NCI-H2171 treated with DMSO at 0.1 percent for 48 hours (cell line): Measurements from ENCODE around the gene EYA3.

Experiments
- DNase-seq: peaks from one replicate; lab custom pipeline; 2025; lab: John Stamatoyannopoulos, UW

Gene EYA3, protein sequence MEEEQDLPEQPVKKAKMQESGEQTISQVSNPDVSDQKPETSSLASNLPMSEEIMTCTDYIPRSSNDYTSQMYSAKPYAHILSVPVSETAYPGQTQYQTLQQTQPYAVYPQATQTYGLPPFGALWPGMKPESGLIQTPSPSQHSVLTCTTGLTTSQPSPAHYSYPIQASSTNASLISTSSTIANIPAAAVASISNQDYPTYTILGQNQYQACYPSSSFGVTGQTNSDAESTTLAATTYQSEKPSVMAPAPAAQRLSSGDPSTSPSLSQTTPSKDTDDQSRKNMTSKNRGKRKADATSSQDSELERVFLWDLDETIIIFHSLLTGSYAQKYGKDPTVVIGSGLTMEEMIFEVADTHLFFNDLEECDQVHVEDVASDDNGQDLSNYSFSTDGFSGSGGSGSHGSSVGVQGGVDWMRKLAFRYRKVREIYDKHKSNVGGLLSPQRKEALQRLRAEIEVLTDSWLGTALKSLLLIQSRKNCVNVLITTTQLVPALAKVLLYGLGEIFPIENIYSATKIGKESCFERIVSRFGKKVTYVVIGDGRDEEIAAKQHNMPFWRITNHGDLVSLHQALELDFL

DNA sequence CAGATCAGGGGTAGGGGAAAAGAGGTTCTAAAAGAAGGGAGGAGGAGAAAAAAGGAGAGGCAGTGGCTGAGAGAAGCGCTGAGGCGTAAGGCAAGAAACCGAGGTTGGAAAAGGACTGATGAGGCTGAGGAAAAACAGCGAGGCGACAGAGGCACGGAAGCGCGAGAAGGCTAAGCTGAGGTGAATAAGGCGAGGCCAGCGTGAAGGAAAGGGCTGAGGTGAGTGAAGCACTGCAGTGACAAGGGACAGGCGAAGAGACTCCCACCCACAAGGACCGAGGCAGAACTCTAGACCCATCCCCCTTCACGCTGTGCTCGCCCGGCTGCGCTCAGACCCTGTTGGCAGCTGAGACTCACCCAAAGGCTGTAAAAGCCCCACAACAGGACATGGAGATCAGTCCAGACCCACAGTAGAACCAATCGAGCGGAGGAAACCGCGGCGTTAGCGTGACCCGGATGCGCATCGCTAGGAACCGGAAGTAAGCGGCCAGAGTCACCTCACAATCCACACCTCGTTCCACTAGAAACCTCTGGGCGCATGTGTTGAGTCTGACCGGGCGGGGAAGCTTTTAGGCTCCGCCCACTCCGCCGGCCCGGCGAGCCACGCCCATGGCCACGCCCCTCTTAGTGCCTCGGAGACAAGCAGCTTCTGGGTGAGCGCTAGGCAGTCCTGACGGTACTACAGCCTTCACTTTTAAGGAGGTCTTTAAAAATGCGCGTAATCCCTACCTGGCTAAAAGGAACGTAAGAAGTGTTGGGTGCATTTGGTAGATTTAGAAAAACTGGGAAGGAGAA, at the start of gene EYA3:
Gene EYA3 (minus strand): TSS at position 443 of the 794 bp plus-strand sequence. CDS start 30,584 bp downstream, outside the sequence.
- DNase-seq = peak; percentile 97

DNA sequence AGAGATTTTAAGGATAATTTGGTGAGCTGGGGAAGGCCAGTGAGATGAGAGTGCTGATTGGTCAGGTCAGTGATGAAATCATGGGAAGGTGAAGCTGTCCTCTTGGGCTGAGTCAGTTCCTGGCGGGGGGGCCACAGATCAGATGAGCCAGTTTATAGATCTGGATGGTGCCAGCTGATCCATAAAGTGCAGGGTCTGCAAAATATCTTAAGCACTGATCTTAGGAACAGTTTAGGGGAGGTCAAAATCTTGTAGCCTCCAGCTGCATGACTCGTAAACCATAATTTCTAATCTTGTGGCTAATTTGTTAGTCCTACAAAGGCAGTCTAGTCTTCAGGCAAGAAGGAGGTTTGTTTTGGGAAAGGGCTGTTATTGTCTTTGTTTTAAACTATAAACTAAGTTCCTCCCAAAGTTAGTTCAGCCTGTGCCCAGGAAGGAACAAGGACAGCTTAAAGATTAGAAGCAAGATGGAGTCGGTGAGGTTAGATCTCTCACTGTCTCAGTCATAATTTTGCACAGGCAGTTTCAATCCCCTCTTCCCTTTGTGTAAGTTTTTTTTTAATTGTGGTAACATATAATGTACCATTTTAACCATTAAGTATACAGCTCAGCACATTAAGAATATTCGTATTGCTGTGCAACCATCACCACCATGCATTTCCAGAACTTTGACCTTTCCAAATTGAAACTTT, 48.7 kb upstream of the EYA3 start:
- DNase-seq = no peak

DNA sequence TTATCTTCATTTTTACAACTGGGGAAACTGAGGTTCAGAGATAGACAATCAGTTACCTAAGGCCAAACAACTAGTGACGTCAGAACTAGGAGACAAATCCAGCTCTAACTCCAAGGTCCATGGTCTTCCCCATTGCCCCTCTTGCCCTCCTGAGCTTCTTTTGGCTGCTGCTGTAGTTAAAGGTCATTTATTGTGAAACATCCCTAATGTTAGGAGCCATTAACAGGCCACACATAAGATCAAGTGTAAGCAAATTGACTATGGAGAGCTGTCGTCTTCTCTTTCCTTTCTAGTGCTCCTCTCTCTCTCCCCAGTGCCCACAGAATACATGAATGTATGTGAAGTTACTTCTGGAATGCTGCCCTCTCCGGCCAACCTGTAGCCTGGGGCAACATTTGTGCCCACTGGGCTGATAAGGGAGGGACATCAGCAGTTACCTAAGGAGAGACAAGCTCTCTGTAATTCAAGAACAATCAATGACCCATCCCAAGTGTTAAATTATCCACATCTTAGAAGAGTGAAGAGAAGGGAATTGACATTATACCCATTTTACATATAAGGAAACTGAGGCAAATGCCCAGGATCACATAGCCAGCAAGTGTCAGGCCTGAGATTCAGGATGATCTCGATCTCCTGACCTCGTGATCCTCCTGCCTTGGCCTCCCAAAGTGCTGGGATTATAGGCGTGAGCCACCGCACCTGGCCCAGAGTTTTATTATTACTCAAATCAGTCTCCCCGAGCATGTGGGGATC, 47.9 kb upstream of the EYA3 start:
- no peak for DNase-seq

DNA sequence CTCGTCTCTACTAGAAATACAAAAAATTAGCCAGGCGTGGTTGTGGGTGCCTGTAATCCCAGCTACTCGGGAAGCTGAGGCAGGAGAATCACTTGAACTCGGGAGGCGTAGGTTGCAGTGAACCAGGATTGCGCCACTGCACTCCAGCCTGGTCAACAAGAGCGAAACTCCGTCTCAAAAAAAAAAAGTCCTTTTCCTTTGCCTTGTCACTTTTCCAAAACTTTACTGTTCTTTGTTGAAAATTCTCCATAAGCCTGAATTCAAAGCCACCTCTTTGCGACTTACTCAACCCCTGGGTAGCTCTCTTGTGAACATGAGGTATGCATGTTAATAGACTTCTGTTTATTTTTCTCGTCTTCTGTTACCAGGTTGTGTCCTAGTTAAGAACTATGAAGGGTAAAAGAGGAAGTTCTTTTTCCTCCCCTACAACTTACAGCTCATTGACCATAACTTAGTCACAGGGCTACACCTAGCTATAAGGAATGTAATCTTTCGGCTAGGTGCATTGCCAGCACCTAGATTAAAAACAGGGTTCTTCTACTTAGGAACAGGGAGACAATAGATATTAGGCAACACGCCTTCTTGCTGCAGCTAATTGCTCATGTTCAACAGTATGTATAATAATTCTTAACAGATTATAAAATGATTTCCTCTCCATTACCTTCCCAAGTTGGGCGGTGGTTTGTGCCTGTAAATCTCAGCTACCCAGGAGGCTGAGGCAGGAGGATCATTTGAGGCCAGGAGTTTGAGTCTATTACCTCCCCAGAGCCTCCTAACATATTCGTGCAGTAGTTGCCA, 47.2 kb upstream of the EYA3 start:
- DNase-seq = no peak

DNA sequence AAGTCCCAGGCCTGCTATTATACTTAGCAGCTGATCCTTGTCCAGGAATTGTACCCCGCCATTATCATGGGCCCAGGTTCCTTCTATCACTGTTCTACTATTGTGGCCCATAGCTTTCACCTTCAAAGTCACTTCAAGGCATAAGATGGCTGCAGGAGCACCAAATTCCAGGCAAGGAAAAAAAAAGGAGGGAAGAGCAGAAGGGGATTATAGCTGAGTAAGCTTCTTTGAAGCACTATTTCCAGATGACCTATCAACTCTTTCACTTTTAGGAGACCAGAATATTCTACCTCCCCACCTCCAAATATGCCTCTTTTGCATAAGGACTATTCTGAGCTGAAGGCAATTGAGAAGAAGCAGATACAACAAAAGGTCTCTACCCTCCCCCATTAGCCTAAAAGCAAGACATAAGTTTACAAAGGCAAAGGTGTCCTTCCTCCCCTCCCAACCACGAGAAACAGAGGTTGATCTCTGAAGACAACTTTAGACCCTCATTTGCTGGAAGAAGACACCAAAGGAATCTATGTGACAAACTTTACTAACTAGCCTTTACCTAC, 46.3 kb upstream of the EYA3 start:
- no peak for DNase-seq

DNA sequence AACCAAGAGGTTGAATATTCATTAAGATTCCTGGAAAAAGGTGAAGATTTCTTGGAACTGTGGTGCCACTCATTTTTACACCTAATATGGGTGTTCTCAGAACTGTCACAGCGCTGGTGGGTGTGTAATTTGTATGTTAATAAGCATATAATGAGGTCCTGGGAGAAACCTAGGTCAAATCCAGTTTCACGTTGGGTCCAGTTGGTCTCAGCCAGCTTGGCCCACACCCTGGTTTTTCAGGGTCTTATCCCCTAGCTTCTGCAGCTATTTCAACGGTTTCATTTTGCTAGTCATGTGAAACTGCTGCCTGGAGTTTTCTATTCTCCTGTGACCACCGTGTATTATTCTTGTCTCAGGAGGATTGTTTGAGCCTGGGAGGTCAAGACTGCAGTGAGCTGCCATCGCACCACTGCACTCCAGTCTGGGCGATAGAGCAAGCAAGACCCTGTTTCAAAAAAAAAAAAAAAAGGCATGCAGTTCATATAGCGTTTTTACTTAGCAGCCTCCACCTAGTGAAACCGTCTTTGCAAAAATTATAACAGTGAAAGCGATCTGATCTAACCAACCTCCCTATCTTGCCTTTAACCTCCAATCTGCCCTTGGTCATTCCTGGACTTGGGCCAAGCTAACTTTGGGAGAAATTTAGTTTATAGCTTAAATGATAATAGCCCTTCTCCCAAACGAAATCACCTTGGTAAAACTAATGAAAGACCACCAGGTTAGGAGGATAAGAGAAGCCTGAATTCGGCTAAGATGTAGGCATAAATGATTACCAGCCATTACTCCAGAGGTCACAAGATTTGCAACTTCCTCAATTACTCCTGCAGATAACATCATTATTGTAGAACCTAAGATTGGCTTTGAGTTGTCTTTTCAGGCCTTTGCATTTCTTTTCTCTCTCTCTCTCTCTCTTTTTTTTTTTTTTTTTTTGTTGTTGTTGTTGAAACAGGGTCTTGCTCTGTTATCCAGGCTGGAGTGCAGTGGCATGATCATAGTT, 44.1 kb upstream of the EYA3 start:
- DNase-seq = no peak

DNA sequence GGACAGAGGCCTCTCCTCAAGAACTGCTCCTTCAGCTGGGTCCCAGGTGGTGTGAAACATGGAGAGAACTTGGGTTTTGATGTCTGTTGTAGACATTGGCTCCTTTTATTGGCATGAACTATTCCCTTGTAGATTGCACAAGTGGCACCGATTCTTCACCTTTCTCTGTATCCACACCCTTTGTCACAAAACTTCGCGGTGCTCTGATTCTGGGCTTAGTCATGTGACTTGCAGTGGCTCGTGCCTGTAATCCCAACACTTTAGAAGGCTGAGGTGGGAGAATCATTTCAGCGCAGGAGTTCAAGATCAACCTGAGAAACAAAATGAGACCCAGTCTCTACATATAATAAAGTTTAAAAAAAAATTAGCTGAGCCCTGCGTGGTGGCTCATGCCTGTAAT, 42.5 kb upstream of the EYA3 start:
- DNase-seq = no peak

DNA sequence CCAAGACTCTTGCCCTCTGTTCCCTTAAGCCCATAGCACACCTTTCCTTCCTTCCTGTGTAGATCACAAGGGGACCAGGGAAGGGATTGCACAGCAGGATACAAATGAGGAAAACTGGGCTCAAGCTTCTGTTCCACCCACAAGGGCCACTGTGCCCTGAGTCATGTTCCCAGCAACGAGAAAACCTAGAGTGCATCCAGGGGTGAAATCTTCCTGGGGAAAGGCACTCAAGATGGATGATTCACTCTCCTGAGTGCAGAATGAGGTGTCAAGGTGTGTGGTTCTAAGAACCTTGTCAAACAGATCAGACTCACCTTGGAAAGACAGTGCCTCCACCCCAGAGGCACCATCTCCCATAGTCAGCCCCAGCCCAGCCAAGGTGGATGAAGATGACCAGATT, 40.7 kb upstream of the EYA3 start:
- no peak for DNase-seq

DNA sequence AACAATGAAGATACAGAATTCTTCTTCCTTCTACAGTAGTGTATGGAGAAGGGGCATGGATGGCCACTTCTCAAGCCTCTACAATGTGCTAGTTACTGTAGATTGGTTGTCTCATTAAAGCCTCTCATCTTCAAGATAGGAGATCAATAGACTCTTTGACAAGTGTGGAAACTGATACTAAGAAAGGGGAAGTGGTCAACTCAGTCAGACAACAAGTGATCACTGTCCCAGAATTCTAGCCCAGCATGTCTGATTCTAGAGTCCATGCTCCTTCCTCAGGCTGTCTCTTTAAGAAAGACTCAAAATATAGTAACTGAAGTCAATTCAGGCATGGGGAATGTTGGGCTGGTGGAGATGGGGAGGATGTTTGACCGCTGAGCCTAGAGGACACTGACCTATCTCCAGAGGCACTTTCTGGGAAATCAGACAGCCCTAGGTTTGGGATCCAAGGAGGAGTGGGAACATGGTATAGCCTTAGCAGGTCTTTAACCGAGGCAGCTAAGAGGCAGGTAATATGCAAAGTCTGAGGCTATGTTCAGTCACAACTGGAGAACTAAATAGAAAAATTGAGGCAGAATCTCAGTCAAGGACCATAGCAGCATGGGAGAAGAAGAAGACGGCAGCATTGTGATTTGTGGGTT, 39.3 kb upstream of the EYA3 start:
- DNase-seq = no peak

DNA sequence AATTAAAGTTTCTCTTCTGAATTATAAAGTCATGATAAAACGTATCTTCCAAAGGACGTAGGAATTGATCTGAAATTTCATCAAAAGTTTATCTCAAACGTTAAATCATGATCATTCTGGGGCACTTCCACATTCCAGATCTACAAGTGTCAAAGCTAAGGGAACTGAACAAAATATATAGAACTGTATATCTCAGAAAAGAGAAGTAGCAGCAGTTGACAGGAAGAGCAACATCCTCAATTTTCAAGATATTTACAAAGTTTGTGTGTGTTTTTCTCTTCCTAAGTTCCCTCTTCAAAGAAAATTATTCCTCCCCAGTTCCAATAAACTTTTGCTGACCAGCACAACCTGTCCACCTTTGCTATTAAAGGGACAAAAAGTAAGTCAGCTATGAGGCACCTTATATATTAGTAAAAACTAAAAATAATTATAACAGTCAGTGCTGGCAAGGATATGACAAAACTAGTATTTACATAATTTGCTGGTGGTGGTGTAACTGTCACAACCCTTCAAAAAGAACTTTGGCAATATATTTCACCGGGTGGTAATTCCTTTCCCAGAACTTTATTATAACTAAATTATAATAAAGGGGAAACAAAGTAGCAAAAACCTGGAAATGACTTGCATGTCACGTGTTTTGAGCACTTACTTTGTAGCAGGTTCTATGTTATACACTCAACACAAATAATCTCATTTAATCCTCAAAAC, 38.5 kb upstream of the EYA3 start:
- no peak for DNase-seq

DNA sequence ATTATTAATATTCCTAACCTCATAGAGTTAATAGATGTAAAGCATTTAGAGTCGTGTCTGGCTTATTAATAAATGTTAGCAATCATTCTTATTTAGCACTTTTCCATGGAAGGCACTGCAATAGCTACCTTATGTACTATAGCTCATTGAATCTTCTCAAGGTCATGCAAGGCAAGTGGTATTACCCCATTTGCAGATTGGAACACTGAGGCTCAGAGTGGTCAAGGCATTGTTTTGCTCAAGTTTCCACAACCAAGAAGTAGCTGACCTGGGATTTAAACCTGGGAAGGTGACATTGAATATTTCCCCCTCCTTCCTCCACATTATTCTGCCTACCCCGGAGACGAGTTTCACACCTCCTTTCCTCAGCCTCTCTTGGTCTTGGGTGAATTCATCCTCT, 37.8 kb upstream of the EYA3 start:
- DNase-seq = no peak

DNA sequence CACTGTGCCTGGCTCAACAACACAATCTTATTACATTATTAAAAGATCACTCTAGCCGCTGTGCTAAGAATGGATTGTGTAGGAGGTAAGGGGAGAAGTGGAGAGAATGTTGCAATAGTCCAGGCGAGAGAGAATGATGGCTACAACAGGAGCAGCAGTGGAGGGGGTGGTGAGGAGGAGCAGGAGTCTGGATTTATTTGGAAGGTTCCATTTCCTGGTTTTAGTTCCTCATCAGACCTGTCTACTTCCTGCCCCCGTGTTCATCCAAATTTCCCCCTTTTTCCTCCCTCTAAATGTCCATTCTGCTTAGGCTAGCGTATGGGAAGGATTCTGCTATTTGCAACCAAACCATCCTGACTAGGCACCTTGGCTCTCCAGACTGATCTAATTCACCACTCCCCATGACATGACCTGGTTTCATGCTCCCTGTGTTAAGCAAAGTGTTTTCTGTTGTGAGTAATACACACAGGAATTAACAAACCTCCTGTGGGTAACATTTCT, 35.1 kb upstream of the EYA3 start:
- no peak for DNase-seq

DNA sequence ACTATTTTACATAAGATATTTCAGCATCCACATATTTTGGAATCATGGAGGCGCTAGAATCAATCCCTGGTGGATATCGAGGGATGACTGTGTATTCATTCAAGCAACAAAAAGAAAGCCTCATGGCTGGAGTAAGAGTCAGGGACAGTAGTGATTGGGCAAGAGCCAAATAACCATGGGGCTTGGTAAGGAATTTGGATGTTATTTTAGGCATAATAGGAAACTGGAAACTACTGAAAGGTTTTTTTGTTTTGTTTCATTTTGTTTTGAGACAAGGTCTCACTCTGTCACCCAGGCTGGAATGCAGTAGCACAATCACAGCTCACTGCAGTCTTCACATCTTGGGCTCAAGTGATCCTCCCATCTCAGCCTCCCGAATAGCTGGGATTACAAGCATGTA, 33.8 kb upstream of the EYA3 start:
- DNase-seq = no peak

DNA sequence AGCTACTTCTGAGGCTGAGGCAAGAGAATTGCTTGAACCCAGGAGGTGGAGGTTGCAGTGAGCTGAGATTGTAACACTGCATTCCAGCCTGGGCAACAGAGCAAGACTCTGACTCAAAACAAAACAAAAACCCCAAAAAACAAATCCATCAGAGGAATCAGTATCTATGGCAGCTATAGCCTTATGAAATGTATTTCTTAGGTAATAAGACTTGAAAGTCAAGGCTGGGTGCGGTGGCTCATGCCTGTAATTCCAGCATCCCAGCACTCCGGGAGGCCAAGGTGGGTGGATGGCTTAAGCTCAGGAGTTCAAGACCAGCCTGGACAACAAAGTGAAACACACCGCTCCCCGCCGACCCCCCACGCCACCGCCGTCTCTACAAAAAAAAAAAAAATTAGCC, 31.1 kb upstream of the EYA3 start:
- no peak for DNase-seq

DNA sequence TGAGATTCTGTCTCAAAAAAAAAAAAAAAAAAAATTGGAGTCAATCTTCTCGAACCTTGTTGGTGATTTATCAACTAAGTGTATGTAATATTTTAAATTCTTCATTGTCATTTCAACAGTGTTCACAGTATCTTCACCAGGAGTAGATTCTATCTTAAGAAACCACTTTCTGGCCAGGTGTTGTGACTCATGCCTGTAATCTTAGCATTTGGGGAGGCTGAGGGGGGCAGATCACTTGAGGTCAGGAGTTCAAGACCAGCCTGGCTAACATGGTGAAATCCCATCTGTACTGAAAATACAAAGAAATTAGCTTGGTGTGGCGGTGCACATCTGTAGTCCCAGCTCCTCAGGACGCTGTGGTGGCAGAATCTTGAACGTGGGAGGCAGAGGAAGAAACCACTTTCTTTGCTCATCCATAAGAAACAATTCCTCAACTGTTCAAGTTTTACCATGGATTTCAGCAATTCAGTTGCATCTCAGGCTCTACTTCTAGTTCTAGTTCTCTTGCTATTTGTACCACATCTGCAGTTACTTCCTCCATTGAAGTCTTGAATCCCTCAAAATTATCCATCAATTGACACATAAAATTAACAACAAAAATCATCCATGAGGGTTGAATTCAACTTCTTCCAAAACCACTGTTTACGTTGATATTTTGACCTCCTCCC, 30.4 kb upstream of the EYA3 start:
- DNase-seq = no peak

DNA sequence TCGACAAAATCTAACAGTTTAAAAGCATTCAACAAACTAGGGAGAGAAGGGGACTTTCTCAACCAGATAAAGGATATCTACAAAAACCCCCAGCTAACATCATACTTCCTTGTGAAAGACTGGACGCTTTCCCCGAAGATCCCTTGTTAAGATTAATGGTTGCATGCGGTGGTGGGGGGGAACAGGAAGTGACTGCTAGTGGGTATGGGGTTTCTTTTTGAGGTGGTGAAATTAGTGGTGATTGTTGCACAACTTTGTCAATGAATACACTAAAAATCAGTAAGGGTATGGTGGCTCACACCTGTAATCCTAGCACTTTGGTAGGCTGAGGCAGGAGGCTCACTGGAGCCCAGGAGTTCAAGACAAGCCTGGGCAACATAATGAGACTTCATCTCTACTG, 26.9 kb upstream of the EYA3 start:
- no peak for DNase-seq

DNA sequence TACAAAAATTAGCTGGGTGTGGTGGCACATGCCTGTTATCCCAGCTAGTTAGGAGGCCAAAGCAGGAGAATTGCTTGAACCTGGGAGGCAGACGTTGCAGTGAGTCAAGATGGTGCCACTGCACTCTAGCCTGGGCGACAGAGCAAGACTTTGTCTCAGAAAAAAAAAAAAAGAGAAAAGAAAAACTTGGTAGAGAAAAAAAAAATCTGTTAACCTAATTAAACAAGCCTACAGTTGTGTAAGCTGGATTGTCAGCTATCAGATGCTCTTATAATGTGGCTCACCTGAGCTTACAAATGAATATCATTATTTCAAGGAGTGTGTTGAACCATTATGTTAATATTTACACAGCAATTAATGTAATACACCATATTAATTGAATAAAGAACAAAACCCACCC, 26.4 kb upstream of the EYA3 start:
- no peak for DNase-seq

DNA sequence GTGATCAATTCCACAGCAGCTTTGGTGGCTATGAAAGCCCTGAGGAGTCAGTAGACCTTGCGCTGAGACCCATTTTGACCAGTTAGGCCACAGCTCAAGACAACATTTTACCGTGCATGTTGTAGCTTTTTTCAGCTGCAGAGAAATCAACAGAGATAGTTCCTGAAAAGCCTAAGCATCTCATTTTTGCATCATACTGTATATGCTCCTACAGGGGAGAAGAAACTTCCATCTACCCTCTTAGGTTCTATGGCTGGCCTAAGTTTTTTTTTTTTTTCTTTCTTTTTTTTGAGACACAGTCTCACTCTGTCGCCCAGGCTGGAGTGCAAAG, 24.8 kb upstream of the EYA3 start:
- DNase-seq = no peak
